ENCODE results near the gene MTCP1. TPM values are rescaled to one million over a fixed set of nuclear protein-coding genes. Genes with fewer than 3 reads are reported as not detected.

MTCP1 gene
- total RNA-seq, 1 experiment from 2014 or later = 49.5 TPM

DNA sequence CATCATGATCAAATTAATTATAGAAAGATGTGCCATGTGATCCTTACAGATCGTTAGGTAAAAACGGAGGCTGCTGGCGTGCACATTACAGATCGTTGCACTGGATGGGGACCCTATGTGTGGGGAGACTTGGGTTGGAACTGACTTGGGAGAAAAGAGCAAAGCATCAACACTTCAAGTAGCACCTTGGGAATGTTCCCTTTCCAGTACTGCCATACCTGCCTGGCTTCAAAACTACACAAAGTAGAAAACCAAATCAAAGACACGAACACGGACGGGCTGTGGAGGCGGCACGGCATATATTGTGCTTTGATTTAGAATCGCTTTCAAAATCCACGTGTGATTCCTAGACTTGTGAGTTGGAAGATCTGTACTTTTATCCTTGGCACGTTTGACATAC, 898 bp downstream of the MTCP1 start:
- CTCF ChIA-PET = no interaction called here

DNA sequence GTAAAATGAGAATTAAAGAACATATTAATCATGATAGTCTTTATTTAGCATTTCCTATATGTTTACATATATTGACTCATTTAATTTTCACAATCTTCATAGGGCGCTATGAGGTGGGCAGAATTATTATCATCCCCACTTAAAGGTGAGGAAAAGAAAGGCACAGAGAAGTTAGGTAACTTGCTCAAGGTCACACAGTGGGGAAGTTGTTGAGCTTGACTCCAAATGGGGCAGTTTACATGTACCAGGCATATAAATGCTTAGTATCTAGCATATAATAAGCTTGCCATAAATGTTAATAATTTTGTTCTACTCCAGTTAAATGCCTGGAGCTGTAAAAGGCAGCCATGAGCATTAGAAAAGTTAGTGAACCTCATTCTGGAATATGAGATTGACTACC, 1.5 kb downstream of the MTCP1 start:
- ATAC-seq = no peak
- H3K36me3 ChIP-seq (ENCODE audit: control insufficient read depth, insufficient read depth, low read length) = peaks cover 5% of the 10 kb centered on the region; the same call in 1 of the 2 replicates
- ChIA-PET POLR2A (no interaction called here), CTCF (no interaction called here)
- no TSS peak for BruUV-seq (replicated peaks)
- H3K4me3 ChIP-seq (ENCODE audit: low read depth in 2 of 2, low read length in 2 of 2) = peak overlapping the region; percentile 85 to 95
- H3K27me3 ChIP-seq (ENCODE audit: control insufficient read depth, insufficient read depth, low read length) = no peaks in the 10 kb centered on the region
- DNase-seq (ENCODE audit: low read depth, low spot score) = no peak
- in situ Hi-C loops (cut with HindIII; ENCODE audit: low pct_unique_long_range_greater_than_20kb, low sequenced_read_pairs) (no loop called here), intact Hi-C loops (cut with micrococcal nuclease; ENCODE audit: unreplicated experiment) (no loop called here)
- H3K27ac ChIP-seq (ENCODE audit: low read length) = peak overlapping the region; percentile 98
- no peaks in the 10 kb centered on the region for H3K9me3 ChIP-seq (ENCODE audit: control insufficient read depth, insufficient read depth, low read depth, low read length)
- TF ChIP-seq POLR2AphosphoS5 (IDR thresholded peaks at IDR 0.05; ENCODE audit: low read depth, low read length) = no peak
- H3K4me1 ChIP-seq (ENCODE audit: control insufficient read depth, insufficient read depth, low read length) = peaks cover 25% of the 10 kb centered on the region

More for the DNA sequence above, 898 bp downstream of the MTCP1 start:
- Histone ChIP-seq H3K4me3 (ENCODE audit: low read depth in 2 of 2, low read length in 2 of 2) (peak overlapping the region; percentile 85 to 95), H3K36me3 (ENCODE audit: control insufficient read depth, insufficient read depth, low read length) (peaks cover 9% of the 10 kb centered on the region; the same call in 1 of the 2 replicates), H3K4me1 (ENCODE audit: control insufficient read depth, insufficient read depth, low read length) (peaks cover 25% of the 10 kb centered on the region), H3K27me3 (ENCODE audit: control insufficient read depth, insufficient read depth, low read length) (no peaks in the 10 kb centered on the region), H3K27ac (ENCODE audit: low read length) (peak overlapping the region; percentile 98), H3K9me3 (ENCODE audit: control insufficient read depth, insufficient read depth, low read depth, low read length) (no peaks in the 10 kb centered on the region)
- no peak for ATAC-seq
- TSS peak; percentile 78 for BruUV-seq (replicated peaks)
- no peak for DNase-seq (ENCODE audit: low read depth, low spot score)
- TF ChIP-seq SIN3A (IDR thresholded peaks at IDR 0.05; ENCODE audit: borderline replicate concordance, insufficient read depth, low read depth, low read length) = no peak
- TF ChIP-seq POLR2AphosphoS5 (IDR thresholded peaks at IDR 0.05; ENCODE audit: low read depth, low read length) = no peak
- in situ Hi-C loops (cut with HindIII; ENCODE audit: low pct_unique_long_range_greater_than_20kb, low sequenced_read_pairs) (no loop called here), intact Hi-C loops (cut with micrococcal nuclease; ENCODE audit: unreplicated experiment) (no loop called here)
- POLR2A ChIA-PET = no interaction called here

DNA sequence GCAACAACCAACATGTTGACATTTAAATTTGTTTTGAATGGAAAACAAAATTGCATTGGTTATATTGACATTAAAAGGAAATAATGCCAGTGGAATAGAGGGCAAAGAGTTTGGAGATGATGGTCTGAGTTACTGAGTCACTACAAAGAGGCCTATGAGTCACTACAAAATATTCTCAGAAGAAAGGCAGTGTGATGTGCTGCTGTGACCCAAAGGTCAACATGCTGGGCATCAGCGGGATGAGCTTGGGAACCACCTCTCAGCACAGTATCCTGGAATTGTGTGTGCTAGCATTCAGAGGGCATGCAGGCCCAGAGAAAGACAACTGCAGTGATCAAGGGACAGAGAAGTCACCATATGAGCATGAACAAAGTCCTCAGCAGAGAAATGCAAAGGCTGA, 2.8 kb downstream of the MTCP1 start:
- H3K4me1 ChIP-seq (ENCODE audit: control insufficient read depth, insufficient read depth, low read length) = peaks cover 25% of the 10 kb centered on the region
- peaks cover 6% of the 10 kb centered on the region for H3K36me3 ChIP-seq (ENCODE audit: control insufficient read depth, insufficient read depth, low read length)
- POLR2A ChIA-PET = no interaction called here
- no peak for ATAC-seq
- CTCF ChIA-PET = interaction anchor here (0.8 kb wide), 1 partner anchor 88 kb away, joined by 4 read pairs; no protein-coding TSS in a partner anchor
- no peak for TF ChIP-seq TCF7L2 (IDR thresholded peaks at IDR 0.05; ENCODE audit: low read depth, low read length)
- TF ChIP-seq, protein P1, sequence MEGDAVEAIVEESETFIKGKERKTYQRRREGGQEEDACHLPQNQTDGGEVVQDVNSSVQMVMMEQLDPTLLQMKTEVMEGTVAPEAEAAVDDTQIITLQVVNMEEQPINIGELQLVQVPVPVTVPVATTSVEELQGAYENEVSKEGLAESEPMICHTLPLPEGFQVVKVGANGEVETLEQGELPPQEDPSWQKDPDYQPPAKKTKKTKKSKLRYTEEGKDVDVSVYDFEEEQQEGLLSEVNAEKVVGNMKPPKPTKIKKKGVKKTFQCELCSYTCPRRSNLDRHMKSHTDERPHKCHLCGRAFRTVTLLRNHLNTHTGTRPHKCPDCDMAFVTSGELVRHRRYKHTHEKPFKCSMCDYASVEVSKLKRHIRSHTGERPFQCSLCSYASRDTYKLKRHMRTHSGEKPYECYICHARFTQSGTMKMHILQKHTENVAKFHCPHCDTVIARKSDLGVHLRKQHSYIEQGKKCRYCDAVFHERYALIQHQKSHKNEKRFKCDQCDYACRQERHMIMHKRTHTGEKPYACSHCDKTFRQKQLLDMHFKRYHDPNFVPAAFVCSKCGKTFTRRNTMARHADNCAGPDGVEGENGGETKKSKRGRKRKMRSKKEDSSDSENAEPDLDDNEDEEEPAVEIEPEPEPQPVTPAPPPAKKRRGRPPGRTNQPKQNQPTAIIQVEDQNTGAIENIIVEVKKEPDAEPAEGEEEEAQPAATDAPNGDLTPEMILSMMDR (IDR thresholded peaks at IDR 0.05) = no peak
- no peak for TF ChIP-seq SIN3A (IDR thresholded peaks at IDR 0.05; ENCODE audit: borderline replicate concordance, insufficient read depth, low read depth, low read length)
- TF ChIP-seq POLR2AphosphoS5 (IDR thresholded peaks at IDR 0.05; ENCODE audit: low read depth, low read length) = no peak
- TF ChIP-seq, protein P2, sequence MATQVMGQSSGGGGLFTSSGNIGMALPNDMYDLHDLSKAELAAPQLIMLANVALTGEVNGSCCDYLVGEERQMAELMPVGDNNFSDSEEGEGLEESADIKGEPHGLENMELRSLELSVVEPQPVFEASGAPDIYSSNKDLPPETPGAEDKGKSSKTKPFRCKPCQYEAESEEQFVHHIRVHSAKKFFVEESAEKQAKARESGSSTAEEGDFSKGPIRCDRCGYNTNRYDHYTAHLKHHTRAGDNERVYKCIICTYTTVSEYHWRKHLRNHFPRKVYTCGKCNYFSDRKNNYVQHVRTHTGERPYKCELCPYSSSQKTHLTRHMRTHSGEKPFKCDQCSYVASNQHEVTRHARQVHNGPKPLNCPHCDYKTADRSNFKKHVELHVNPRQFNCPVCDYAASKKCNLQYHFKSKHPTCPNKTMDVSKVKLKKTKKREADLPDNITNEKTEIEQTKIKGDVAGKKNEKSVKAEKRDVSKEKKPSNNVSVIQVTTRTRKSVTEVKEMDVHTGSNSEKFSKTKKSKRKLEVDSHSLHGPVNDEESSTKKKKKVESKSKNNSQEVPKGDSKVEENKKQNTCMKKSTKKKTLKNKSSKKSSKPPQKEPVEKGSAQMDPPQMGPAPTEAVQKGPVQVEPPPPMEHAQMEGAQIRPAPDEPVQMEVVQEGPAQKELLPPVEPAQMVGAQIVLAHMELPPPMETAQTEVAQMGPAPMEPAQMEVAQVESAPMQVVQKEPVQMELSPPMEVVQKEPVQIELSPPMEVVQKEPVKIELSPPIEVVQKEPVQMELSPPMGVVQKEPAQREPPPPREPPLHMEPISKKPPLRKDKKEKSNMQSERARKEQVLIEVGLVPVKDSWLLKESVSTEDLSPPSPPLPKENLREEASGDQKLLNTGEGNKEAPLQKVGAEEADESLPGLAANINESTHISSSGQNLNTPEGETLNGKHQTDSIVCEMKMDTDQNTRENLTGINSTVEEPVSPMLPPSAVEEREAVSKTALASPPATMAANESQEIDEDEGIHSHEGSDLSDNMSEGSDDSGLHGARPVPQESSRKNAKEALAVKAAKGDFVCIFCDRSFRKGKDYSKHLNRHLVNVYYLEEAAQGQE (IDR thresholded peaks at IDR 0.05; ENCODE audit: insufficient read depth in 1 of 2, low read depth in 2 of 2, low read length in 1 of 2) = no peak
- no peak overlapping the region for H3K4me3 ChIP-seq (ENCODE audit: low read depth in 2 of 2, low read length in 2 of 2)
- BruUV-seq (replicated peaks) = no TSS peak
- intact Hi-C loops (cut with micrococcal nuclease; ENCODE audit: unreplicated experiment) (no loop called here), in situ Hi-C loops (cut with HindIII; ENCODE audit: low pct_unique_long_range_greater_than_20kb, low sequenced_read_pairs) (no loop called here)
- H3K27me3 ChIP-seq (ENCODE audit: control insufficient read depth, insufficient read depth, low read length) = no peaks in the 10 kb centered on the region
- DNase-seq (ENCODE audit: low read depth, low spot score) = no peak
- H3K9me3 ChIP-seq (ENCODE audit: control insufficient read depth, insufficient read depth, low read depth, low read length) = no peaks in the 10 kb centered on the region
- no peak overlapping the region; the same call in 1 of the 2 replicates for H3K27ac ChIP-seq (ENCODE audit: low read length)

Data from Panc1 (cell line).